ENCODE results near the gene PIP5K1C. TPM values are rescaled to one million over a fixed set of nuclear protein-coding genes. Genes with fewer than 3 reads are reported as not detected.

The PIP5K1C gene
- polyA plus RNA-seq, 2 of the 4 experiments (the other 2 are of a cell fraction): 2.6 to 9.3 TPM

- FAIRE-seq: no peak
- H3K9me3 ChIP-seq: no peaks in the 10 kb centered on the region
- H3K27ac ChIP-seq: no peak overlapping the region
- no peaks in the 10 kb centered on the region for H3K4me1 ChIP-seq
- TF ChIP-seq HOXB13 (CRISPR knock-in tag; IDR thresholded peaks at IDR 0.05; ENCODE audit: low read depth): no peak
- no peak for TF ChIP-seq MYC (IDR thresholded peaks at IDR 0.05; ENCODE audit: borderline replicate concordance, low read length)
- TF ChIP-seq CEBPB (IDR thresholded peaks at IDR 0.05): no peak
- TF ChIP-seq ZFP36 (IDR thresholded peaks at IDR 0.05; ENCODE audit: borderline replicate concordance, partially characterized antibody): no peak
- TF ChIP-seq CHD4 (IDR thresholded peaks at IDR 0.05; ENCODE audit: borderline replicate concordance): no peak
- no peak for DNase-seq (ENCODE audit: low read depth in 1 of 2, low spot score in 1 of 2)
- WGBS (ENCODE audit: missing lambda C conversion rate): 93% methylated on average over 21 of the region's 25 CpGs
- ChIA-PET POLR2A (no interaction called here), CTCF (interaction anchor here (1.2 to 3.5 kb wide), 2 partner anchors 24 to 29 kb away, joined by 4 to 18 read pairs; no protein-coding TSS in a partner anchor)
- H3K4me3 ChIP-seq: no peak overlapping the region
- no peak overlapping the region for H3K4me2 ChIP-seq
- no peak for ATAC-seq
Measured at GRCh38 chr19:3695124-3695733, 5.0 kb downstream of the PIP5K1C start.

GRCh38 chr19:3694361-3695123, 5.7 kb downstream of the PIP5K1C start:
- CTCF ChIA-PET: no interaction called here
- Histone ChIP-seq H3K9me3 (no peaks in the 10 kb centered on the region), H3K4me2 (no peak overlapping the region), H3K27ac (no peak overlapping the region), H3K4me1 (no peaks in the 10 kb centered on the region), H3K4me3 (no peak overlapping the region)
- DNase-seq (ENCODE audit: low read depth in 1 of 2, low spot score in 1 of 2): no peak
- ATAC-seq: no peak
- TF ChIP-seq SMC3 (IDR thresholded peaks at IDR 0.05): no peak
- TF ChIP-seq RCOR1 (IDR thresholded peaks at IDR 0.05; ENCODE audit: low read depth, low read length): no peak
- no peak for TF ChIP-seq CTCF (IDR thresholded peaks at IDR 0.05)
- TF ChIP-seq FOSB (CRISPR knock-in tag; IDR thresholded peaks at IDR 0.05): no peak
- TF ChIP-seq MAFK (IDR thresholded peaks at IDR 0.05; ENCODE audit: partially characterized antibody): no peak
- no peak for TF ChIP-seq NR3C1 (IDR thresholded peaks at IDR 0.05)
- no peak for TF ChIP-seq HES2 (IDR thresholded peaks at IDR 0.05)
- TF ChIP-seq E2F6 (IDR thresholded peaks at IDR 0.05; ENCODE audit: borderline replicate concordance, low read depth): no peak
- no peak for TF ChIP-seq EHMT2 (IDR thresholded peaks at IDR 0.05; ENCODE audit: low read depth)
- TF ChIP-seq CEBPB (IDR thresholded peaks at IDR 0.05): no peak
- TF ChIP-seq RNF2 (IDR thresholded peaks at IDR 0.05; ENCODE audit: borderline replicate concordance, low read depth): no peak
- TF ChIP-seq ZSCAN20 (CRISPR knock-in tag; IDR thresholded peaks at IDR 0.05): no peak
- no peak for TF ChIP-seq ESRRA (IDR thresholded peaks at IDR 0.05; ENCODE audit: borderline replicate concordance, low read length)
- WGBS (ENCODE audit: missing lambda C conversion rate): 94% methylated on average over 38 of the region's 42 CpGs
- no peak for FAIRE-seq
- POLR2A ChIA-PET: no interaction called here

- POLR2A ChIA-PET: no interaction called here
- Histone ChIP-seq H3K4me1 (no peaks in the 10 kb centered on the region), H3K4me2 (no peak overlapping the region), H3K9me3 (no peaks in the 10 kb centered on the region), H3K27ac (no peak overlapping the region), H3K4me3 (no peak overlapping the region)
- WGBS (ENCODE audit: missing lambda C conversion rate): 90% methylated on average over 20 of the region's 34 CpGs
- ATAC-seq (no peak), FAIRE-seq (no peak), DNase-seq (ENCODE audit: low read depth in 1 of 2, low spot score in 1 of 2) (no peak)
- CTCF ChIA-PET: interaction anchor here (1.0 to 3.0 kb wide), 4 partner anchors 13 to 924 kb away, joined by 3 to 13 read pairs (median 5); no protein-coding TSS in a partner anchor
- TF ChIP-seq MAX (IDR thresholded peaks at IDR 0.05) (no peak), ESRRA (IDR thresholded peaks at IDR 0.05; ENCODE audit: borderline replicate concordance, low read length) (no peak), ATOH8 (CRISPR knock-in tag; IDR thresholded peaks at IDR 0.05; ENCODE audit: low read depth) (no peak), ELK1 (IDR thresholded peaks at IDR 0.05; ENCODE audit: low read depth, low read length) (no peak), CHD4 (IDR thresholded peaks at IDR 0.05; ENCODE audit: borderline replicate concordance) (no peak), USF2 (IDR thresholded peaks at IDR 0.05) (no peak), HES2 (IDR thresholded peaks at IDR 0.05) (no peak), NFE2L2 (conservative IDR thresholded peaks at IDR 0.05; ENCODE audit: low read length) (no peak), JUNB (IDR thresholded peaks at IDR 0.05) (no peak), ZC3H11A (IDR thresholded peaks at IDR 0.05) (no peak)
Measured at GRCh38 chr19:3693025-3693925, 7.0 kb downstream of the PIP5K1C start.

Data from A549 (cell line).